Calu3 (cell line): Measurements from ENCODE around the gene AP1M1. TPM values are rescaled to one million over a fixed set of nuclear protein-coding genes. Genes with fewer than 3 reads are reported as not detected.
"Not testable (repeated sequence)": the region's sequence is repeated elsewhere in the genome, so short reads cannot be mapped to it uniquely, and the experiment has no call there.

Experiments
- BruUV-seq: library from RNA; stranded (reverse); fragments of 400-500 nt; replicated peaks from 2 replicates; lab custom pipeline; 2021; lab: Mats Ljungman, UMichigan
- CTCF ChIA-PET: fragments of 300-600 bp; sonication (Branson Sonifier 250); formaldehyde crosslinking; loops from one replicate; lab custom pipeline; 2022; ENCODE audit warnings: antibody characterized with exemption; lab: Charles Lee
- DNase-seq: peaks from one replicate; pipeline ENCODE4 v3.0.0; 2022
- H3K27ac Mint-ChIP-seq: one replicate; pipeline ENCODE4 v1.8.0; 2022; ENCODE audit warnings: mixed read lengths; ENCODE audit not compliant: unreplicated experiment
- H3K27me3 Mint-ChIP-seq: one replicate; pipeline ENCODE4 v1.8.0; 2022; ENCODE audit warnings: mixed read lengths; ENCODE audit not compliant: unreplicated experiment
- H3K36me3 Mint-ChIP-seq: one replicate; pipeline ENCODE4 v1.8.0; 2022; ENCODE audit warnings: mild to moderate bottlenecking, moderate library complexity, mixed read lengths; ENCODE audit not compliant: insufficient read depth, unreplicated experiment
- H3K4me1 Mint-ChIP-seq: one replicate; pipeline ENCODE4 v1.8.0; 2022; ENCODE audit warnings: mild to moderate bottlenecking, low read depth, mixed read lengths; ENCODE audit not compliant: unreplicated experiment
- H3K4me3 Mint-ChIP-seq: one replicate; pipeline ENCODE4 v1.8.0; 2022; ENCODE audit warnings: mild to moderate bottlenecking, low read depth, moderate library complexity, mixed read lengths; ENCODE audit not compliant: unreplicated experiment
- H3K9me3 Mint-ChIP-seq: one replicate; pipeline ENCODE4 v1.8.0; 2022; ENCODE audit warnings: low read depth, mixed read lengths; ENCODE audit not compliant: unreplicated experiment
- CTCF ChIP-seq: fragments of 200-600 bp; IDR thresholded peaks from one replicate; pipeline ENCODE4 v1.8.0; 2022; ENCODE audit warnings: antibody characterized with exemption; ENCODE audit not compliant: unreplicated experiment
- intact Hi-C: fragments of 100-400 bp; cut with micrococcal nuclease; formaldehyde crosslinking; loops from one replicate; pipeline ENCODE4 v1.10.0; 2022; ENCODE audit not compliant: unreplicated experiment
- total RNA-seq: library from RNA; stranded (reverse); gene quantifications from 2 replicates; pipeline ENCODE4 v1.2.3, GENCODE V29; 2022

The AP1M1 gene
- total RNA-seq, 1 experiment from 2014 or later = 31.5 TPM

- H3K4me3 Mint-ChIP-seq = no peak overlapping the region
- no peaks in the 10 kb centered on the region for H3K9me3 Mint-ChIP-seq
- no TSS peak for BruUV-seq
- H3K27ac Mint-ChIP-seq = no peak overlapping the region
- TF ChIP-seq CTCF = no peak
- H3K36me3 Mint-ChIP-seq = no peaks in the 10 kb centered on the region
- H3K27me3 Mint-ChIP-seq = peaks cover 17% of the 10 kb centered on the region
- no peak for DNase-seq
- CTCF ChIA-PET = no interaction called here
- intact Hi-C loops = no loop called here
- peaks cover 12% of the 10 kb centered on the region for H3K4me1 Mint-ChIP-seq
These were observed 85.7 kb downstream of the AP1M1 start for GRCh38 chr19:16283210-16284061.

DNA sequence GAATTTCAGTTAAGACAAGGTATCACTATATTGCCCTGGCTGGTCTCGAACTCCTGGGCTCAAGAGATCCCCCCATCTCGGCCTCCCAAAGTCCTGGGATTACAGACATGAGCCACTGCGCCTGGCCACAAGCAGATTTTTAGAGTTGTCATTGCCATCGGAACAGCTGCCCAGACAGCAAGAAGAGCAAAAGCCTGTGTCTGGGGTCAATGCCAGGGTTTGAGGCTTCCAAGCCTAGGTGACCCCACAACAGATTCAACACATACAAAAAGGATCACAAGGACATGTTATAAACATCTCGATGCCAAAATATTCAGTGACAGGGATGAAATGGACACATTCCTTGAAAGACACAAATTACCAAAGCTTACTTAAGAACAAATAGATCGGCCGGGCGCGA lies 86.8 kb downstream of the AP1M1 start:
- CTCF ChIA-PET = no interaction called here
- Mint-ChIP-seq H3K27ac (no peak overlapping the region), H3K9me3 (no peaks in the 10 kb centered on the region), H3K36me3 (no peaks in the 10 kb centered on the region), H3K4me3 (no peak overlapping the region), H3K4me1 (peaks cover 12% of the 10 kb centered on the region), H3K27me3 (peaks cover 17% of the 10 kb centered on the region)
- DNase-seq = no peak
- BruUV-seq = no TSS peak
- TF ChIP-seq CTCF = no peak
- intact Hi-C loops = no loop called here

DNA sequence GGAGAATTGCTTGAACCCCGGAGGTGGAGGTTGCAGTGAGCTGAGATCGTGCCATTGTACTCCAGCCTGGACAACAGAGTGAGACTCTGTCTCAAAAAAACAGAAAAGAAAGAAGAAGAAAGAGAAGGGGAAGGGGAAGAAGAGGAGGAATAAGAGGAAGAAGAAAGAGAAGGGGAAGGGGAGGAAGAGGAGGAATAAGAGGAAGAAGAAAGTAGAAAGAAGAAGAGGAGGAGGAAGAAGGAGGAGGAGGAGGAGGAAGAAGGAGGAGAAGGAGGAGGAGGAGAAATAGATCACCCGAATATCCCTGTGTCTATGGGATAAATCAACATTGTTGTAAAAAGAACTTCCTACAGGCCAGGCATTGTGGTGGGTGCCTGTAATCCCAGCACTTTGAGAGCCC lies 87.4 kb downstream of the AP1M1 start:
- BruUV-seq, H3K27ac Mint-ChIP-seq, intact Hi-C loops, CTCF ChIA-PET, H3K9me3 Mint-ChIP-seq, H3K36me3 Mint-ChIP-seq, H3K4me3 Mint-ChIP-seq, DNase-seq: not testable (repeated sequence)
- Mint-ChIP-seq H3K27me3 (peaks cover 17% of the 10 kb centered on the region), H3K4me1 (peaks cover 12% of the 10 kb centered on the region)

DNA sequence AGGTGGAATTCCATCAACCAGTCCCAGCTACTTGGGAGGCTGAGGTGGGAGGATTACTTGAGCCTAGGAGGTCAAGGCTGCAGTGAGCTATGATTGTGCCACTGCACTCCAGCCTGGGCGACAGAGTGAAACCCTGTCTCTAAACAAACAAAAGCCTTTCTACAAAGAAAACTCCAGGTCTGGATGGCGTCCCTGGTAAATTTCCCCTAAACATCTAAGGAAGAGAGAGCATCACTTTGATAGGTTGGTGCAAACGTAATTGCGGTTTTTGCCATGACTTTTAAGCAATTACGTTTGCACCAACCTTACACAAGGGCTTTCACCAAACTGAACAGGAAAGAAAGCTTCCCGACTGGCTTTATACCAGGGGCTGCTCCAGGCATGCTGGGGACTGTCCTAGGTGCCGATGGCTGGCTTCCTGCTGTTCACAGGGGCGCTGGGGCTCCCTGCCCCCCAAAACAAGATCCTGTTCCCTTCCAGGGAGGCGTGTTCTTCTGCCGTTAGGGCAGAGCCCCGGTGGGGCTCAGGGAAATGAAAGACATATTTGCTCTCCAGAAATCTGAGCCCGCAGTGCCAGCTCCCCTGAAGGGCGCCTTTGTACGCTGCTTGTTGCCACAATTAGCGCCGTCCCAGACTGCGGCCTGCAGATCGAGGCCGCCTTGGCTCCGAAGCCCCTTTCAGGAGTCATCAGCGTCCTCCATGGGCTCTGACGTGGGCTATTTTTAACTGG lies 88.2 kb downstream of the AP1M1 start:
- Mint-ChIP-seq H3K27me3 (peaks cover 17% of the 10 kb centered on the region), H3K4me1 (peaks cover 12% of the 10 kb centered on the region), H3K4me3 (no peak overlapping the region), H3K36me3 (no peaks in the 10 kb centered on the region), H3K9me3 (no peaks in the 10 kb centered on the region), H3K27ac (no peak overlapping the region)
- no TSS peak for BruUV-seq
- CTCF ChIA-PET = no interaction called here
- DNase-seq = no peak
- no peak for TF ChIP-seq CTCF
- intact Hi-C loops = no loop called here
